ENCODE data around the gene CEP89. TPM values are rescaled to one million over a fixed set of nuclear protein-coding genes. Genes with fewer than 3 reads are reported as not detected.

CEP89 gene
- total RNA-seq, 1 experiment from 2014 or later = 27.6 TPM

GRCh38 chr19:32971012-32971595 is 654 bp downstream of the CEP89 start:
- intact Hi-C loops (cut with micrococcal nuclease) = loop anchor here (5.0 kb wide), 1 partner anchor 206 kb away; no protein-coding TSS in a partner anchor
- peak overlapping the region; percentile 79 to 98 for H3K4me3 ChIP-seq (replicated peaks in 1 of 2; ENCODE audit: low read depth in 1 of 2, low read length in 2 of 2)
- peak overlapping the region; percentile 75 for H3K9ac ChIP-seq (ENCODE audit: low read length)
- no peaks in the 10 kb centered on the region for H4K20me1 ChIP-seq (ENCODE audit: insufficient read depth)
- H3K4me2 ChIP-seq (ENCODE audit: low read length) = peak overlapping the region; percentile 91
- no peak for ATAC-seq
- H3K27ac ChIP-seq (ENCODE audit: low read depth, low read length) = 0 out of 2 replicates have a peak overlapping the region, but pooled peaks have one; percentile 16
- ChIA-PET RAD21 (ENCODE audit: low non-redundant PET in 1 of 2, low total read pairs in 2 of 2, uncharacterized antibody in 2 of 2, unreplicated experiment in 2 of 2) (interaction anchor here (0.6 to 1.2 kb wide), 4 partner anchors 13 to 168 kb away, joined by 3 to 5 read pairs (median 3); no protein-coding TSS in a partner anchor), CTCF (interaction anchor here (0.6 to 1.5 kb wide), 6 partner anchors 146 to 371 kb away, joined by 3 to 4 read pairs (median 4); no protein-coding TSS in a partner anchor), POLR2A (interaction anchor here (0.6 to 1.6 kb wide), 2 partner anchors 43 to 279 kb away, joined by 3 read pairs; partner anchors contain the start of gene NUDT19)
- peaks cover 22% of the 10 kb centered on the region for H3K79me2 ChIP-seq (ENCODE audit: insufficient read depth, low read length)
- H3K4me1 ChIP-seq (ENCODE audit: control insufficient read depth in 1 of 2, insufficient read depth in 2 of 2, low read length in 2 of 2) = peaks cover 5 to 16% of the 10 kb centered on the region in 2 experiments; a peak in 3 of 4 replicates
- H2AFZ ChIP-seq (ENCODE audit: low read depth, low read length, poor library complexity, severe bottlenecking) = no peak overlapping the region
- no peaks in the 10 kb centered on the region for H3K9me3 ChIP-seq (ENCODE audit: control insufficient read depth in 1 of 2, insufficient read depth in 1 of 2, low read depth in 1 of 2, low read length in 2 of 2)
- H3K36me3 ChIP-seq (ENCODE audit: control insufficient read depth in 1 of 2, insufficient read depth in 2 of 2, low read length in 2 of 2) = no peaks in the 10 kb centered on the region; a peak in 2 of 4 replicates
- no peaks in the 10 kb centered on the region for H3K27me3 ChIP-seq (ENCODE audit: insufficient read depth, low read length)
- no peaks in the 10 kb centered on the region for H3K9me2 ChIP-seq (ENCODE audit: insufficient read depth)
- no peak for TF ChIP-seq EZH2 (IDR thresholded peaks at IDR 0.05)
- TF ChIP-seq ZNF274 (IDR thresholded peaks at IDR 0.05; ENCODE audit: low read depth, low read length) = no peak
- no peak for TF ChIP-seq YY1 (IDR thresholded peaks at IDR 0.05; ENCODE audit: extremely low read depth, insufficient replicate concordance, low read depth, low read length)
- TF ChIP-seq TCF7L2 (IDR thresholded peaks at IDR 0.05; ENCODE audit: borderline replicate concordance, extremely low read depth, insufficient read depth, insufficient read length) = no peak
- no peak for DNase-seq (ENCODE audit: low read depth, low spot score)
- TSS peak; percentile 72 for BruUV-seq (replicated peaks)

GRCh38 chr19:32969549-32969948 is 2.2 kb downstream of the CEP89 start:
- no peaks in the 10 kb centered on the region for H3K9me3 ChIP-seq (ENCODE audit: control insufficient read depth in 1 of 2, insufficient read depth in 1 of 2, low read depth in 1 of 2, low read length in 2 of 2)
- POLR2A ChIA-PET = no interaction called here

More at GRCh38 chr19:32969549-32969948, 2.2 kb downstream of the CEP89 start:
- Histone ChIP-seq H3K27ac (ENCODE audit: low read depth, low read length) (no peak overlapping the region), H3K4me1 (ENCODE audit: control insufficient read depth in 1 of 2, insufficient read depth in 2 of 2, low read length in 2 of 2) (peaks cover 5 to 16% of the 10 kb centered on the region in 2 experiments; a peak in 3 of 4 replicates), H3K9ac (ENCODE audit: low read length) (no peak overlapping the region), H3K79me2 (ENCODE audit: insufficient read depth, low read length) (peaks cover 22% of the 10 kb centered on the region), H3K27me3 (ENCODE audit: insufficient read depth, low read length) (no peaks in the 10 kb centered on the region), H3K36me3 (ENCODE audit: control insufficient read depth in 1 of 2, insufficient read depth in 2 of 2, low read length in 2 of 2) (peaks cover 0 to 2% of the 10 kb centered on the region in 2 experiments; a peak in 2 of 4 replicates), H3K4me2 (ENCODE audit: low read length) (no peak overlapping the region), H3K9me2 (ENCODE audit: insufficient read depth) (no peaks in the 10 kb centered on the region), H2AFZ (ENCODE audit: low read depth, low read length, poor library complexity, severe bottlenecking) (no peak overlapping the region), H4K20me1 (ENCODE audit: insufficient read depth) (no peaks in the 10 kb centered on the region), H3K4me3 (replicated peaks in 1 of 2; ENCODE audit: low read depth in 1 of 2, low read length in 2 of 2) (no peak overlapping the region)
- no peak for DNase-seq (ENCODE audit: low read depth, low spot score)
- RAD21 ChIA-PET (ENCODE audit: low non-redundant PET in 1 of 2, low total read pairs in 2 of 2, uncharacterized antibody in 2 of 2, unreplicated experiment in 2 of 2) = no interaction called here
- no TSS peak for BruUV-seq (replicated peaks)
- intact Hi-C loops (cut with micrococcal nuclease) = no loop called here
- CTCF ChIA-PET = no interaction called here
- TF ChIP-seq CTCF (IDR thresholded peaks at IDR 0.05 in 2 of 3, conservative IDR thresholded peaks at IDR 0.05 in 1 of 3; ENCODE audit: borderline replicate concordance in 1 of 3, insufficient read depth in 1 of 3, low read depth in 2 of 3, low read length in 2 of 3) (no peak), ELF1 (IDR thresholded peaks at IDR 0.05; ENCODE audit: borderline replicate concordance, low read depth) (no peak), RAD21 (IDR thresholded peaks at IDR 0.05; ENCODE audit: low read depth) (no peak), SIN3A (IDR thresholded peaks at IDR 0.05; ENCODE audit: low read depth) (no peak), REST (IDR thresholded peaks at IDR 0.05; ENCODE audit: low read depth) (no peak), ZFX (IDR thresholded peaks at IDR 0.05) (no peak)
- ATAC-seq = no peak

Measured in HCT116 (cell line).